ENCODE results near the gene FDXACB1.

DNA sequence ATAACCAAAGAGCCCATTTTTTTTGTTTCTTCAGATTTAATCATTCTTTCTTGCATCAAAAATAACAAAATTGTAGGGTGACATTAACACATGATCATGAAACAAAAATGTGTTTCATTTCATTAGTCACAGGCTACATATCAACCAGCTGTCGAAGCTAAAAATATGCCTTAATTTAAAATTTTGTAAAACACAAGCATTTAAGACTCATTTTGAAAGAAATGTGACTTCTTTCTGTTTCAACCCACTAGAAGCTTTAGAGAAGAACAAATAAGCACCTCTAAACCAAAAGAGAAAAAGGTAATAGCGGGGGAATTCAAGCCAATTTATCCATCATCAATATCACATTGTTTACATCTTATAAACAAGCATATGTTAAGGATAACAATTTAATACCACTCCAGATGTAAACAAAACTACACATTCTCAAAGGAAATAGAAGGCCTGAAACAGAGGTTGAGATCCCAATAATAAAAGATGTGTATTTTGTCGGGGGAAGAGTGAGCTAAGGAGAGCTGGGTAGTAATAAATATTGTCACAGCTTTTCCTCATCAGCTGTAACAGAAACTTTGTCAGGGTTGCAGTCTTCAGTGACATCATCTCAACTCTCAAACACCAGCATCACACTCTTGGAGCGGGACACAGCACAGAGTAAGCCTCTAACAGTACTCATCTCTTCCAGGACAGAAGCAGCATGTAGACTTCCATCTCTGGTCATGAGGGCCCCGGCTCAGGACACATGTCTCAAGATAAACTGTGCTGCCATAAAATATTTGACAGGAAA is 49.6 kb downstream of the FDXACB1 start:
- TF ChIP-seq CTCF (IDR thresholded peaks at IDR 0.05) (no peak), POLR2A (IDR thresholded peaks at IDR 0.05) (no peak)

Measured in uterus (tissue), 2 donors.